SH-SY5Y (cell line): ENCODE results near the gene ZDHHC8.

Source experiments
- GATA2 ChIP-seq: IDR thresholded peaks from 2 replicates; pipeline ENCODE4 v1.6.1; 2011; ENCODE audit warnings: mild to moderate bottlenecking, low read depth, low read length
- GATA3 ChIP-seq: IDR thresholded peaks from 2 replicates; pipeline ENCODE4 v1.6.1; 2011; ENCODE audit warnings: low read depth, mild to moderate bottlenecking, low read length, moderate library complexity

DNA sequence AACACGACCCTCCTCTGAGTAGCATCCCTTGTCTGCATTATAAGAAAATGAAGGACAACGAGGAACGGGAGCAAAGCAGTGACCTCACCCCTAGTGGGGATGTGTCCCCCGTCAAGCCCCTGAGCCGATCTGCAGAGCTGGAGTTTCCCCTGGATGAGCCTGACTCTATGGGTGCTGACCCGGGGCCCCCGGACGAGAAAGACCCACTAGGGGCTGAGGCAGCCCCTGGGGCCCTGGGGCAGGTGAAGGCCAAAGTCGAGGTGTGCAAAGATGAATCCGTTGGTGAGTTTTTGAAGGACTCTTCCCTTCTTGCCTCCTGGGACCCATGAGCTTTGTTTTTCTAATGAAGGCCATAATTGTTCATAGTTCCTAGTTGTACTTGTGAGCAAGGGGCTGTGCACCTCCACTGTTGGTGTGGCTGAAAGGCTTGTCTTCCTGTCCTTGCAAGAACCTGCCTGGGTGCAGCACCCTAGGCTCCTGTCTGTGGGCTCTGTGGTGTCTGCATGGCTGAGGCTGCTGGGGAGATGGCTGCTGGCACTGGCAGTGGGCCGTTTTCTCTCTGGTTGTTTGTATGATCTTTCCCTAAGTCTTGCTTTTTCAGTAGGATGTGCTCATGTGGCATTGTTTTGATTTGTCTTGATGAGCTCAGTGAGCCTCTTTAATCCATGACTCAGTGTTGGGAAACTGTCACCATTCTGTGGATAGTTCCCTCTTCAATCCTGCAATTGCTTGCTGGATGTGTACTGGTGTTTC is 41.5 kb upstream of the ZDHHC8 start:
- no peak for TF ChIP-seq GATA2
- no peak for TF ChIP-seq GATA3
